Gastrocnemius medialis (tissue), 4 donors: Measurements from ENCODE around the gene LCN15.

ENCODE experiments used
- POLR2A ChIP-seq, 2 donors: fragments of 450-650 bp; IDR thresholded peaks; one replicate each; pipeline ENCODE4 v1.6.1; 2017; ENCODE audit warnings: antibody characterized with exemption in 2 of 2, mild to moderate bottlenecking in 2 of 2, moderate library complexity in 2 of 2
- TF ChIP-seq, protein P1 (sequence below), 5 experiments: fragments of 450-650 bp in 3 of 5; fragments of 200-600 bp in 2 of 5; sonication (generic) in 2 of 5; IDR thresholded peaks in 4 of 5; conservative IDR thresholded peaks in 1 of 5; 1 replicate in 4 of 5; 2 replicates in 1 of 5; pipeline ENCODE4 v1.5.1; 2016 to 2019; ENCODE audit warnings: antibody characterized with exemption in 5 of 5, mild to moderate bottlenecking in 3 of 5, moderate library complexity in 3 of 5

DNA sequence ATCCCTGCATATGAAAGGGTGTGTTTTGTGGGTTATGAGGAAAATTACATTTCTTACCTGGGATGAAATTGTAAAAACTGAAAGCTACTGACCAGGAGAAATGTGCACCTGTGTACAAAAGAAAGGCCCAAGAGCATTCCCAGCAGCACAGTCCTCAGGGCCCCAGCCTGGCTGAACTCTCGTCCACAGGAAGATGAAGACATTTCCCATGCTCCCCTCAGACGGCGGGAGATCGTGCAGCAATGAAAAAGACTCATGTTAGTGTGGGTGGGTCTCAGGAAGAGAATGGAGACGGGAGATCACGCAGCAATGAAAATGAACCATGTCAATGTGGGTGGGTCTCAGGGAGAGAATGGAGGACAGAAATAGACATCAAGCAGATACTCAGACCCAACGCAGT lies 12.6 kb upstream of the LCN15 start:
- TF ChIP-seq, protein P1, sequence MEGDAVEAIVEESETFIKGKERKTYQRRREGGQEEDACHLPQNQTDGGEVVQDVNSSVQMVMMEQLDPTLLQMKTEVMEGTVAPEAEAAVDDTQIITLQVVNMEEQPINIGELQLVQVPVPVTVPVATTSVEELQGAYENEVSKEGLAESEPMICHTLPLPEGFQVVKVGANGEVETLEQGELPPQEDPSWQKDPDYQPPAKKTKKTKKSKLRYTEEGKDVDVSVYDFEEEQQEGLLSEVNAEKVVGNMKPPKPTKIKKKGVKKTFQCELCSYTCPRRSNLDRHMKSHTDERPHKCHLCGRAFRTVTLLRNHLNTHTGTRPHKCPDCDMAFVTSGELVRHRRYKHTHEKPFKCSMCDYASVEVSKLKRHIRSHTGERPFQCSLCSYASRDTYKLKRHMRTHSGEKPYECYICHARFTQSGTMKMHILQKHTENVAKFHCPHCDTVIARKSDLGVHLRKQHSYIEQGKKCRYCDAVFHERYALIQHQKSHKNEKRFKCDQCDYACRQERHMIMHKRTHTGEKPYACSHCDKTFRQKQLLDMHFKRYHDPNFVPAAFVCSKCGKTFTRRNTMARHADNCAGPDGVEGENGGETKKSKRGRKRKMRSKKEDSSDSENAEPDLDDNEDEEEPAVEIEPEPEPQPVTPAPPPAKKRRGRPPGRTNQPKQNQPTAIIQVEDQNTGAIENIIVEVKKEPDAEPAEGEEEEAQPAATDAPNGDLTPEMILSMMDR (IDR thresholded peaks at IDR 0.05 in 4 of 5, conservative IDR thresholded peaks at IDR 0.05 in 1 of 5): no peak
- no peak for TF ChIP-seq POLR2A (IDR thresholded peaks at IDR 0.05)
